ENCODE results near the gene SMDT1.

DNA sequence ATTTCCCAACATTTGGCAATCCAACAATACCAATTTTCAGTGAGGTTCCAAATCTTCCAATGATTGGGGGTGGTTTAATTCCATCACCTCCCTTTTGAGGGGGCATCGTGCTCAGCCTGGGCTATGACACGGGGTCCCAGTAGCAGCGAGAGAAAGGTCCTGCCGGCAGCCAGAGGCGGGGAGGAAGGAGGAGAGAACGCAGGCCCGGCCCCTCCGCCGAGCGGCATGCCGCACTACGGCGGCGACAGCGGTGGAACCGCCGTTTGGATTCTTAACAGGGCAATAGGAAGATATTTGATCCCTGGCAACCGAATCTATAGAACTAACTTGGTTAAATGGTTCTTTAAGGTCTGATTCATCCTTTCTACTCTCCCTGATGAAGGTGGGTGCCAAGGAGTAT is 29.3 kb downstream of the SMDT1 start:
- TF ChIP-seq CTCF (IDR thresholded peaks at IDR 0.05) (no peak), MAFK (IDR thresholded peaks at IDR 0.05; ENCODE audit: partially characterized antibody) (no peak), RFX5 (IDR thresholded peaks at IDR 0.05) (no peak), RARB (CRISPR knock-in tag; IDR thresholded peaks at IDR 0.05) (no peak), EHF (CRISPR knock-in tag; IDR thresholded peaks at IDR 0.05) (no peak), CHD2 (IDR thresholded peaks at IDR 0.05; ENCODE audit: low read length, partially characterized antibody) (no peak), POLR2A (IDR thresholded peaks at IDR 0.05; ENCODE audit: low read length) (no peak), MYC (IDR thresholded peaks at IDR 0.05; ENCODE audit: borderline replicate concordance, low read length) (no peak)
